ENCODE measurements around the gene SUSD4. TPM values are rescaled to one million over a fixed set of nuclear protein-coding genes. Genes with fewer than 3 reads are reported as not detected.

Gene SUSD4
- total RNA-seq, 1 experiment from 2014 or later = 3.2 TPM

- no peak overlapping the region for H2AFZ ChIP-seq
- intact Hi-C loops (cut with micrococcal nuclease; ENCODE audit: unreplicated experiment) = no loop called here
- H3K4me3 ChIP-seq = no peak overlapping the region
- no peaks in the 10 kb centered on the region for H3K9me3 ChIP-seq (ENCODE audit: insufficient read depth, low read depth)
- H4K20me1 ChIP-seq (ENCODE audit: insufficient read depth) = no peaks in the 10 kb centered on the region
- H3K79me2 ChIP-seq (ENCODE audit: low read depth) = no peaks in the 10 kb centered on the region
- no peaks in the 10 kb centered on the region for H3F3A ChIP-seq (ENCODE audit: insufficient read depth, low read depth)
- no peak overlapping the region for H3K27ac ChIP-seq
- peaks cover 9% of the 10 kb centered on the region for H3K4me1 ChIP-seq (replicated peaks; ENCODE audit: insufficient read depth)
- ChIA-PET POLR2A (ENCODE audit: unreplicated experiment) (no interaction called here), CTCF (no interaction called here)
- no peaks in the 10 kb centered on the region for H3K36me3 ChIP-seq (ENCODE audit: low read depth)
- no peak for DNase-seq
- 0 out of 2 replicates have a peak, but pooled peaks cover 6% of the 10 kb centered on the region for H3K27me3 ChIP-seq (ENCODE audit: insufficient read depth, low read depth)
- no peak for TF ChIP-seq EZH2 (IDR thresholded peaks at IDR 0.05; ENCODE audit: low read depth)
- no peak for TF ChIP-seq CTCF (conservative IDR thresholded peaks at IDR 0.05)
- BruUV-seq (replicated peaks) = no TSS peak
- no peak overlapping the region for H3K4me2 ChIP-seq
- H3K9me2 ChIP-seq (ENCODE audit: insufficient read depth) = no peaks in the 10 kb centered on the region
Observed at GRCh38 chr1:223334156-223334555, 29.8 kb downstream of the SUSD4 start.

- BruUV-seq (replicated peaks) = no TSS peak
- Histone ChIP-seq H2AFZ (no peak overlapping the region), H3K9me3 (ENCODE audit: insufficient read depth, low read depth) (no peaks in the 10 kb centered on the region), H3K27ac (no peak overlapping the region), H3F3A (ENCODE audit: insufficient read depth, low read depth) (no peaks in the 10 kb centered on the region), H3K4me1 (replicated peaks; ENCODE audit: insufficient read depth) (peaks cover 9% of the 10 kb centered on the region), H3K9me2 (ENCODE audit: insufficient read depth) (no peaks in the 10 kb centered on the region), H3K36me3 (ENCODE audit: low read depth) (no peaks in the 10 kb centered on the region), H3K4me2 (no peak overlapping the region), H3K27me3 (ENCODE audit: insufficient read depth, low read depth) (0 out of 2 replicates have a peak, but pooled peaks cover 6% of the 10 kb centered on the region), H3K79me2 (ENCODE audit: low read depth) (no peaks in the 10 kb centered on the region), H4K20me1 (ENCODE audit: insufficient read depth) (no peaks in the 10 kb centered on the region), H3K4me3 (no peak overlapping the region)
- POLR2A ChIA-PET (ENCODE audit: unreplicated experiment) = no interaction called here
- CTCF ChIA-PET = no interaction called here
- intact Hi-C loops (cut with micrococcal nuclease; ENCODE audit: unreplicated experiment) = no loop called here
- DNase-seq = no peak
- TF ChIP-seq EZH2 (IDR thresholded peaks at IDR 0.05; ENCODE audit: low read depth) (no peak), CTCF (conservative IDR thresholded peaks at IDR 0.05) (no peak)
Observed at GRCh38 chr1:223332997-223333396, 31.0 kb downstream of the SUSD4 start.

GRCh38 chr1:223331929-223332328 is 32.0 kb downstream of the SUSD4 start:
- no peaks in the 10 kb centered on the region for H3K36me3 ChIP-seq (ENCODE audit: low read depth)
- no peaks in the 10 kb centered on the region for H3K79me2 ChIP-seq (ENCODE audit: low read depth)
- no peak overlapping the region for H3K27ac ChIP-seq
- intact Hi-C loops (cut with micrococcal nuclease; ENCODE audit: unreplicated experiment) = no loop called here
- ChIA-PET CTCF (no interaction called here), POLR2A (ENCODE audit: unreplicated experiment) (no interaction called here)
- DNase-seq = peak; percentile 25 to 71
- no peaks in the 10 kb centered on the region for H3F3A ChIP-seq (ENCODE audit: insufficient read depth, low read depth)
- H3K27me3 ChIP-seq (ENCODE audit: insufficient read depth, low read depth) = 0 out of 2 replicates have a peak, but pooled peaks cover 6% of the 10 kb centered on the region
- H3K4me1 ChIP-seq (replicated peaks; ENCODE audit: insufficient read depth) = peaks cover 9% of the 10 kb centered on the region
- H3K4me3 ChIP-seq = no peak overlapping the region
- TF ChIP-seq EZH2 (IDR thresholded peaks at IDR 0.05; ENCODE audit: low read depth) (no peak), CTCF (conservative IDR thresholded peaks at IDR 0.05) (no peak)
- H3K9me2 ChIP-seq (ENCODE audit: insufficient read depth) = no peaks in the 10 kb centered on the region
- no peaks in the 10 kb centered on the region for H4K20me1 ChIP-seq (ENCODE audit: insufficient read depth)
- no peak overlapping the region for H2AFZ ChIP-seq
- 0 out of 2 replicates have a peak overlapping the region, but pooled peaks have one; percentile 34 for H3K4me2 ChIP-seq
- no TSS peak for BruUV-seq (replicated peaks)
- no peaks in the 10 kb centered on the region for H3K9me3 ChIP-seq (ENCODE audit: insufficient read depth, low read depth)

All from PC-9 (cell line).